Thyroid gland (tissue), 4 donors: ENCODE measurements around the gene CNMD. TPM values are rescaled to one million over a fixed set of nuclear protein-coding genes. Genes with fewer than 3 reads are reported as not detected.
"Not testable (repeated sequence)": the region's sequence is repeated elsewhere in the genome, so short reads cannot be mapped to it uniquely, and the experiment has no call there.

Source experiments
- DNase-seq, 2 donors: peaks; one replicate each; pipeline ENCODE4 v3.0.0-alpha.2; 2019
- H3K27ac ChIP-seq, 3 donors: fragments of 200-600 bp; sonication (generic); 1 replicate in 2 of 3; 2 replicates in 1 of 3; pipeline ENCODE4 v1.5.1; 2016 to 2019; ENCODE audit warnings: mild to moderate bottlenecking in 1 of 3, moderate library complexity in 1 of 3
- H3K27me3 ChIP-seq: fragments of 200-600 bp; sonication (generic); one replicate; pipeline ENCODE4 v1.5.1; 2019
- H3K36me3 ChIP-seq, 2 donors: fragments of 200-600 bp; sonication (generic); one replicate each; pipeline ENCODE4 v1.5.1; 2016 to 2019
- H3K4me1 ChIP-seq, 2 donors: fragments of 200-600 bp; sonication (generic); one replicate each; pipeline ENCODE4 v1.5.1; 2017 to 2019
- H3K4me3 ChIP-seq, 3 donors: fragments of 200-600 bp; sonication (generic); replicated peaks in 1 of 3; 1 replicate in 2 of 3; 2 replicates in 1 of 3; pipeline ENCODE4 v1.5.1; 2016; ENCODE audit warnings: mild to moderate bottlenecking in 1 of 3
- H3K9me3 ChIP-seq: fragments of 200-600 bp; sonication (generic); one replicate; pipeline ENCODE4 v1.5.1; 2017
- CTCF ChIP-seq, 6 experiments: fragments of 200-600 bp in 3 of 6; fragments of 450-650 bp in 3 of 6; sonication (generic) in 3 of 6; IDR thresholded peaks; one replicate each; pipeline ENCODE4 v1.5.1; 2016 to 2019; ENCODE audit warnings: antibody characterized with exemption in 6 of 6, mild to moderate bottlenecking in 2 of 6, inconsistent platforms in 1 of 6, moderate library complexity in 1 of 6
- POLR2A ChIP-seq, 2 donors: fragments of 450-650 bp; IDR thresholded peaks; one replicate each; pipeline ENCODE4 v1.6.1; 2017; ENCODE audit warnings: antibody characterized with exemption in 2 of 2, mild to moderate bottlenecking in 2 of 2, moderate library complexity in 1 of 2
- WGBS, 2 donors: methylation state at CpG; one replicate each; pipeline ENCODE4 v1.1.5; 2017; 5-methylcytosine and 5-hydroxymethylcytosine counted together
- intact Hi-C: fragments of 100-400 bp; cut with DNase I; formaldehyde crosslinking; loops from one replicate; pipeline ENCODE4 v1.15.1; 2023
- total RNA-seq, 4 donors: library from RNA; depleted of rRNA; stranded (reverse); fragments of >200 nt; gene quantifications; one replicate each; pipeline ENCODE4 v1.2.3, GENCODE V29; 2016

Gene CNMD
- total RNA-seq, 4 donors from 2014 or later = 0.40 to 2.5 (median 0.85) TPM

GRCh38 chr13:52712385-52712784 is 27.2 kb downstream of the CNMD start:
- H3K36me3 ChIP-seq = no peaks in the 10 kb centered on the region
- no peak overlapping the region for H3K4me3 ChIP-seq
- H3K27me3 ChIP-seq = no peaks in the 10 kb centered on the region
- no peak overlapping the region for H3K27ac ChIP-seq
- DNase-seq = no peak
- TF ChIP-seq CTCF (IDR thresholded peaks at IDR 0.05) (no peak), POLR2A (IDR thresholded peaks at IDR 0.05) (no peak)
- H3K4me1 ChIP-seq = no peaks in the 10 kb centered on the region
- 82 to 84% methylated on average over 3 of the region's 3 CpGs for WGBS, 2 donors
- H3K9me3 ChIP-seq = no peaks in the 10 kb centered on the region
- intact Hi-C loops = no loop called here

- TF ChIP-seq POLR2A (IDR thresholded peaks at IDR 0.05) = no peak
- TF ChIP-seq CTCF (IDR thresholded peaks at IDR 0.05) = no peak
- WGBS, 2 donors = 76 to 83% methylated on average over 3 of the region's 3 CpGs
Measured at GRCh38 chr13:52711286-52711685, 28.3 kb downstream of the CNMD start.

GRCh38 chr13:52708266-52708665 is 31.4 kb downstream of the CNMD start:
- H3K4me1 ChIP-seq, H3K27me3 ChIP-seq, H3K4me3 ChIP-seq, DNase-seq, intact Hi-C loops, H3K27ac ChIP-seq, H3K36me3 ChIP-seq, H3K9me3 ChIP-seq: not testable (repeated sequence)
- 93 to 96% methylated on average over 12 of the region's 12 CpGs for whole genome bisulfite sequencing, 2 donors

More at GRCh38 chr13:52711286-52711685, 28.3 kb downstream of the CNMD start:
- Histone ChIP-seq H3K4me3 (no peak overlapping the region), H3K4me1 (no peaks in the 10 kb centered on the region), H3K27me3 (no peaks in the 10 kb centered on the region), H3K27ac (no peak overlapping the region), H3K9me3 (no peaks in the 10 kb centered on the region), H3K36me3 (no peaks in the 10 kb centered on the region)
- DNase-seq = no peak
- intact Hi-C loops = no loop called here

GRCh38 chr13:52707375-52707774 is 32.2 kb downstream of the CNMD start:
- TF ChIP-seq POLR2A (IDR thresholded peaks at IDR 0.05) = no peak
- TF ChIP-seq CTCF (IDR thresholded peaks at IDR 0.05) = no peak

DNA sequence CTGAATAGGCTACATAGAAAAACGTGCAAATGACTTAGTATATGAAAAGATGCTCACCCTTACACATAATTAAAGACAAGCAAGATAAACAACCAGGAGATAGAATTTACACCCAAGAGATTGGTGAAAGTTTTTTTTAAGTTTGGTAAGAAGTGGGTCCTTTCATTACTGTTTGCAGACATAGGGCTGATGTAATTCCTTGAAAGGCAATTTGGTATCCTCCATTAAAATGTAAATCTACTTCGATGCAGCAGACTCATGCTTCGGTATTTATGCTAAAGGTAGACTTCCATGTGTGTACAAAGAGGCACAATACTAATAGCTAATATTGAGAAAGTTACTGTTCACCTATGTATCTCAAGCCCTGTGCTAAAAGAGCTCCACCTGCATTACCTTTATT is 33.5 kb downstream of the CNMD start:
- Histone ChIP-seq H3K27me3 (no peaks in the 10 kb centered on the region), H3K27ac (no peak overlapping the region), H3K4me1 (no peaks in the 10 kb centered on the region), H3K9me3 (no peaks in the 10 kb centered on the region), H3K4me3 (no peak overlapping the region), H3K36me3 (no peaks in the 10 kb centered on the region)
- no peak for TF ChIP-seq CTCF (IDR thresholded peaks at IDR 0.05)
- no peak for TF ChIP-seq POLR2A (IDR thresholded peaks at IDR 0.05)
- DNase-seq = no peak
- WGBS, 2 donors = 86 to 90% methylated on average over 3 of the region's 3 CpGs
- intact Hi-C loops = no loop called here

More at GRCh38 chr13:52707375-52707774, 32.2 kb downstream of the CNMD start:
- no peaks in the 10 kb centered on the region for H3K36me3 ChIP-seq
- no peak for DNase-seq
- no peak overlapping the region for H3K27ac ChIP-seq
- H3K9me3 ChIP-seq = no peaks in the 10 kb centered on the region
- no peak overlapping the region for H3K4me3 ChIP-seq
- WGBS, 2 donors = 85% methylated on average over 1 of the region's 1 CpG; no CpG with 5 or more reads in 1 of the 2 donors
- intact Hi-C loops = no loop called here
- H3K4me1 ChIP-seq = no peaks in the 10 kb centered on the region
- no peaks in the 10 kb centered on the region for H3K27me3 ChIP-seq

DNA sequence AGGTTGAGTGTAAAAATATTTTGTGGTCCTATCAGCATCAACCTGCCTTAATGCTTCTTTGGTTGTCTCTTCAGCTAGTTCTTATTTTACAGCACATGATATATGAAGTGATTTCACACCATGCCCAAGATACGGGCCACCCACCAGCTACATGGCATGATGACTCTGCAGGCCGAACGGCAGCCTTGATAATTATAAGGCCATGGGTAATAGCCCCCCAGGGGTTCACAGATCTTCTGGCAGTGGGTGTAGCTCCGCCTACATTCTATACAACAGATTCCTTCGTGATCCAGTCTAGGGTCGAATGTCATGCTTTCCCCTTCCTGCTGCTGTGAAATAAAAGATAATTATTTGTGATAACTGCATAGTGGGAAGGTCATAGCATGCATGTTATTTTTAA is 36.1 kb downstream of the CNMD start:
- TF ChIP-seq CTCF (IDR thresholded peaks at IDR 0.05) (no peak), POLR2A (IDR thresholded peaks at IDR 0.05) (no peak)
- intact Hi-C loops = no loop called here
- WGBS, 2 donors = 65 to 85% methylated on average over 6 of the region's 6 CpGs

More for the DNA sequence above, 36.1 kb downstream of the CNMD start:
- H3K9me3 ChIP-seq = no peaks in the 10 kb centered on the region
- H3K27ac ChIP-seq = no peak overlapping the region
- DNase-seq = no peak
- no peaks in the 10 kb centered on the region for H3K27me3 ChIP-seq
- no peak overlapping the region for H3K4me3 ChIP-seq
- no peaks in the 10 kb centered on the region for H3K4me1 ChIP-seq
- H3K36me3 ChIP-seq = no peaks in the 10 kb centered on the region
